Neural progenitor cell (in vitro differentiated cells): Measurements from ENCODE around the gene RRM1. TPM values are rescaled to one million over a fixed set of nuclear protein-coding genes. Genes with fewer than 3 reads are reported as not detected.

Experiments
- DNase-seq: peaks from one replicate; pipeline ENCODE4 v3.0.0-alpha.2; 2016; ENCODE audit warnings: low spot score
- H2AFZ ChIP-seq: fragments of 200-600 bp; sonication (generic); replicated peaks from 2 replicates; pipeline ENCODE4 v1.6.1; 2016; ENCODE audit warnings: antibody characterized with exemption
- H3F3A ChIP-seq: fragments of 200-600 bp; sonication (generic); 2 replicates; pipeline ENCODE4 v1.6.1; 2016; ENCODE audit warnings: antibody characterized with exemption, low read depth
- H3K27ac ChIP-seq: fragments of 200-600 bp; sonication (generic); 2 replicates; pipeline ENCODE4 v1.5.1; 2016; ENCODE audit warnings: mild to moderate bottlenecking
- H3K27me3 ChIP-seq: fragments of 200-600 bp; sonication (generic); 2 replicates; pipeline ENCODE4 v1.6.1; 2016; ENCODE audit warnings: mild to moderate bottlenecking, moderate library complexity
- H3K36me3 ChIP-seq: fragments of 200-600 bp; sonication (generic); 2 replicates; pipeline ENCODE4 v1.5.1; 2016
- H3K4me1 ChIP-seq: fragments of 200-600 bp; sonication (generic); 2 replicates; pipeline ENCODE4 v1.6.1; 2016; ENCODE audit warnings: mixed run types
- H3K4me2 ChIP-seq: fragments of 200-600 bp; sonication (generic); 2 replicates; pipeline ENCODE4 v1.6.1; 2016
- H3K4me3 ChIP-seq: fragments of 200-600 bp; sonication (generic); 2 replicates; pipeline ENCODE4 v1.5.1; 2016
- H3K79me2 ChIP-seq: fragments of 200-600 bp; sonication (generic); 2 replicates; pipeline ENCODE4 v1.6.1; 2016; ENCODE audit warnings: low read depth
- H3K9ac ChIP-seq: fragments of 200-600 bp; sonication (generic); 2 replicates; pipeline ENCODE4 v1.6.1; 2016
- H3K9me3 ChIP-seq: fragments of 200-600 bp; sonication (generic); 2 replicates; pipeline ENCODE4 v1.5.1; 2016; ENCODE audit warnings: low read depth
- H4K20me1 ChIP-seq: fragments of 200-600 bp; sonication (generic); 2 replicates; pipeline ENCODE4 v1.6.1; 2016; ENCODE audit warnings: low read depth
- H3K27ac Mint-ChIP-seq: 3 replicates; pipeline ENCODE4 v1.8.0; 2021; ENCODE audit warnings: mixed read lengths
- H3K27me3 Mint-ChIP-seq: 2 replicates; pipeline ENCODE4 v1.8.0; 2022; ENCODE audit warnings: low read depth, mild to moderate bottlenecking, inconsistent platforms, moderate library complexity, mixed read lengths; ENCODE audit not compliant: insufficient read depth
- H3K36me3 Mint-ChIP-seq: 3 replicates; pipeline ENCODE4 v1.8.0; 2021; ENCODE audit warnings: mixed read lengths
- H3K4me1 Mint-ChIP-seq: 3 replicates; pipeline ENCODE4 v1.8.0; 2021; ENCODE audit warnings: mixed read lengths
- H3K4me3 Mint-ChIP-seq: 3 replicates; pipeline ENCODE4 v1.8.0; 2021; ENCODE audit warnings: mild to moderate bottlenecking, moderate library complexity, mixed read lengths
- H3K9me3 Mint-ChIP-seq: 3 replicates; pipeline ENCODE4 v1.8.0; 2020; ENCODE audit warnings: mixed read lengths
- CTCF ChIP-seq: fragments of 200-600 bp; sonication (generic); IDR thresholded peaks from 2 replicates; pipeline ENCODE4 v1.5.1; 2017; ENCODE audit warnings: antibody characterized with exemption, mild to moderate bottlenecking
- EZH2 ChIP-seq: fragments of 200-600 bp; sonication (generic); IDR thresholded peaks from 2 replicates; pipeline ENCODE4 v1.6.1; 2017; ENCODE audit warnings: antibody characterized with exemption, mild to moderate bottlenecking, moderate library complexity
- EZH2phosphoT487 ChIP-seq: fragments of 200-600 bp; sonication (generic); IDR thresholded peaks from 2 replicates; pipeline ENCODE4 v1.6.1; 2017; ENCODE audit warnings: antibody characterized with exemption
- total RNA-seq: library from RNA; depleted of rRNA; stranded (reverse); fragments of >200 nt; gene quantifications from 2 replicates; pipeline ENCODE4 v1.2.3, GENCODE V29; 2015; ENCODE audit warnings: low replicate concordance

RRM1 gene
- total RNA-seq = 192 and 264 TPM in 2 replicates

GRCh38 chr11:4094348-4095291 lies at the start of gene RRM1:
RRM1 (plus strand) TSS chr11:4094799; CDS start chr11:4095013, 214 bp downstream.
- H3K9me3 Mint-ChIP-seq = no peaks in the 10 kb centered on the region
- Histone ChIP-seq H4K20me1 (peaks cover 18% of the 10 kb centered on the region), H2AFZ (peak within 1 kb of the TSS; percentile 96), H3K79me2 (peaks cover 47% of the 10 kb centered on the region), H3K9me3 (no peaks in the 10 kb centered on the region), H3K4me3 (peak within 1 kb of the TSS; percentile 88), H3K9ac (peak within 1 kb of the TSS; percentile 87), H3F3A (peaks cover 14% of the 10 kb centered on the region), H3K4me2 (peak within 1 kb of the TSS; percentile 92), H3K4me1 (peaks cover 33% of the 10 kb centered on the region), H3K27me3 (no peaks in the 10 kb centered on the region), H3K36me3 (no peaks in the 10 kb centered on the region), H3K27ac (peak within 1 kb of the TSS; percentile 89)
- H3K27ac Mint-ChIP-seq = peak within 1 kb of the TSS; percentile 96
- TF ChIP-seq EZH2phosphoT487 (no peak), EZH2 (no peak), CTCF (no peak)
- peaks cover 11% of the 10 kb centered on the region for H3K36me3 Mint-ChIP-seq
- peak within 1 kb of the TSS; percentile 97 for H3K4me3 Mint-ChIP-seq
- peaks cover 37% of the 10 kb centered on the region for H3K4me1 Mint-ChIP-seq
- peak; percentile 96 for DNase-seq
- H3K27me3 Mint-ChIP-seq = peaks cover 5% of the 10 kb centered on the region

GRCh38 chr11:4044976-4045646 lies 49.5 kb upstream of the RRM1 start:
- Histone ChIP-seq H3K27me3 (no peaks in the 10 kb centered on the region), H3K4me2 (no peak overlapping the region), H3K27ac (no peak overlapping the region), H3K9ac (no peak overlapping the region), H3K36me3 (no peaks in the 10 kb centered on the region), H3F3A (no peaks in the 10 kb centered on the region), H3K9me3 (no peaks in the 10 kb centered on the region), H3K4me3 (no peak overlapping the region), H4K20me1 (no peaks in the 10 kb centered on the region), H2AFZ (no peak overlapping the region), H3K4me1 (no peaks in the 10 kb centered on the region), H3K79me2 (no peaks in the 10 kb centered on the region)
- Mint-ChIP-seq H3K9me3 (no peaks in the 10 kb centered on the region), H3K27me3 (peaks cover 2% of the 10 kb centered on the region), H3K4me3 (no peak overlapping the region), H3K27ac (no peak overlapping the region), H3K4me1 (no peaks in the 10 kb centered on the region), H3K36me3 (no peaks in the 10 kb centered on the region)
- DNase-seq = no peak
- TF ChIP-seq EZH2phosphoT487 = no peak
- TF ChIP-seq CTCF = no peak
- TF ChIP-seq EZH2 = no peak

- H3K4me1 Mint-ChIP-seq = no peaks in the 10 kb centered on the region
- no peaks in the 10 kb centered on the region for H3F3A ChIP-seq
- no peaks in the 10 kb centered on the region for H3K27me3 ChIP-seq
- no peak overlapping the region for H3K27ac Mint-ChIP-seq
- H3K9me3 ChIP-seq = no peaks in the 10 kb centered on the region
- DNase-seq = no peak
- no peak for TF ChIP-seq EZH2phosphoT487
- TF ChIP-seq EZH2 = no peak
- TF ChIP-seq CTCF = no peak
- H3K4me2 ChIP-seq = no peak overlapping the region
- H3K4me1 ChIP-seq = no peaks in the 10 kb centered on the region
- no peak overlapping the region for H3K4me3 Mint-ChIP-seq
- H3K4me3 ChIP-seq = no peak overlapping the region
- no peaks in the 10 kb centered on the region for H3K36me3 ChIP-seq
- peaks cover 4% of the 10 kb centered on the region for H3K36me3 Mint-ChIP-seq
- H2AFZ ChIP-seq = no peak overlapping the region
- peaks cover 4% of the 10 kb centered on the region for H3K27me3 Mint-ChIP-seq
- no peaks in the 10 kb centered on the region for H3K79me2 ChIP-seq
- H4K20me1 ChIP-seq = no peaks in the 10 kb centered on the region
- H3K27ac ChIP-seq = no peak overlapping the region
- no peak overlapping the region for H3K9ac ChIP-seq
- peaks cover 6% of the 10 kb centered on the region for H3K9me3 Mint-ChIP-seq
Observed at GRCh38 chr11:4048340-4048739, 46.3 kb upstream of the RRM1 start.
